Neural progenitor cell (in vitro differentiated cells): ENCODE results near the gene IER3. TPM values are rescaled to one million over a fixed set of nuclear protein-coding genes. Genes with fewer than 3 reads are reported as not detected.

Experiments used
- DNase-seq: peaks from one replicate; pipeline ENCODE4 v3.0.0-alpha.2; 2016; ENCODE audit warnings: low spot score
- H2AFZ ChIP-seq: fragments of 200-600 bp; sonication (generic); replicated peaks from 2 replicates; pipeline ENCODE4 v1.6.1; 2016; ENCODE audit warnings: antibody characterized with exemption
- H3F3A ChIP-seq: fragments of 200-600 bp; sonication (generic); 2 replicates; pipeline ENCODE4 v1.6.1; 2016; ENCODE audit warnings: antibody characterized with exemption, low read depth
- H3K27ac ChIP-seq: fragments of 200-600 bp; sonication (generic); 2 replicates; pipeline ENCODE4 v1.5.1; 2016; ENCODE audit warnings: mild to moderate bottlenecking
- H3K27me3 ChIP-seq: fragments of 200-600 bp; sonication (generic); 2 replicates; pipeline ENCODE4 v1.6.1; 2016; ENCODE audit warnings: mild to moderate bottlenecking, moderate library complexity
- H3K36me3 ChIP-seq: fragments of 200-600 bp; sonication (generic); 2 replicates; pipeline ENCODE4 v1.5.1; 2016
- H3K4me1 ChIP-seq: fragments of 200-600 bp; sonication (generic); 2 replicates; pipeline ENCODE4 v1.6.1; 2016; ENCODE audit warnings: mixed run types
- H3K4me2 ChIP-seq: fragments of 200-600 bp; sonication (generic); 2 replicates; pipeline ENCODE4 v1.6.1; 2016
- H3K4me3 ChIP-seq: fragments of 200-600 bp; sonication (generic); 2 replicates; pipeline ENCODE4 v1.5.1; 2016
- H3K79me2 ChIP-seq: fragments of 200-600 bp; sonication (generic); 2 replicates; pipeline ENCODE4 v1.6.1; 2016; ENCODE audit warnings: low read depth
- H3K9ac ChIP-seq: fragments of 200-600 bp; sonication (generic); 2 replicates; pipeline ENCODE4 v1.6.1; 2016
- H3K9me3 ChIP-seq: fragments of 200-600 bp; sonication (generic); 2 replicates; pipeline ENCODE4 v1.5.1; 2016; ENCODE audit warnings: low read depth
- H4K20me1 ChIP-seq: fragments of 200-600 bp; sonication (generic); 2 replicates; pipeline ENCODE4 v1.6.1; 2016; ENCODE audit warnings: low read depth
- H3K27ac Mint-ChIP-seq: 3 replicates; pipeline ENCODE4 v1.8.0; 2021; ENCODE audit warnings: mixed read lengths
- H3K27me3 Mint-ChIP-seq: 2 replicates; pipeline ENCODE4 v1.8.0; 2022; ENCODE audit warnings: low read depth, mild to moderate bottlenecking, inconsistent platforms, moderate library complexity, mixed read lengths; ENCODE audit not compliant: insufficient read depth
- H3K36me3 Mint-ChIP-seq: 3 replicates; pipeline ENCODE4 v1.8.0; 2021; ENCODE audit warnings: mixed read lengths
- H3K4me1 Mint-ChIP-seq: 3 replicates; pipeline ENCODE4 v1.8.0; 2021; ENCODE audit warnings: mixed read lengths
- H3K4me3 Mint-ChIP-seq: 3 replicates; pipeline ENCODE4 v1.8.0; 2021; ENCODE audit warnings: mild to moderate bottlenecking, moderate library complexity, mixed read lengths
- H3K9me3 Mint-ChIP-seq: 3 replicates; pipeline ENCODE4 v1.8.0; 2020; ENCODE audit warnings: mixed read lengths
- CTCF ChIP-seq: fragments of 200-600 bp; sonication (generic); IDR thresholded peaks from 2 replicates; pipeline ENCODE4 v1.5.1; 2017; ENCODE audit warnings: antibody characterized with exemption, mild to moderate bottlenecking
- EZH2 ChIP-seq: fragments of 200-600 bp; sonication (generic); IDR thresholded peaks from 2 replicates; pipeline ENCODE4 v1.6.1; 2017; ENCODE audit warnings: antibody characterized with exemption, mild to moderate bottlenecking, moderate library complexity
- EZH2phosphoT487 ChIP-seq: fragments of 200-600 bp; sonication (generic); IDR thresholded peaks from 2 replicates; pipeline ENCODE4 v1.6.1; 2017; ENCODE audit warnings: antibody characterized with exemption
- small RNA-seq: library from RNA; depleted of rRNA; stranded (forward); fragments of <200 nt; gene quantifications from one replicate; pipeline ENCODE3, GENCODE V24; 2015
- total RNA-seq: library from RNA; depleted of rRNA; stranded (reverse); fragments of >200 nt; gene quantifications from 2 replicates; pipeline ENCODE4 v1.2.3, GENCODE V29; 2015; ENCODE audit warnings: low replicate concordance

Gene IER3
- total RNA-seq, 1 donor from 2014 or later: 2.0 TPM

- H3K9ac ChIP-seq: no peak overlapping the region
- H3K27ac Mint-ChIP-seq: peak overlapping the region; percentile 31
- H3F3A ChIP-seq: no peaks in the 10 kb centered on the region
- no peaks in the 10 kb centered on the region for H3K4me1 Mint-ChIP-seq
- no peaks in the 10 kb centered on the region for H3K27me3 ChIP-seq
- H4K20me1 ChIP-seq: no peaks in the 10 kb centered on the region
- peaks cover 3% of the 10 kb centered on the region for H3K27me3 Mint-ChIP-seq
- DNase-seq: no peak
- no peak overlapping the region for H3K4me2 ChIP-seq
- H3K4me3 Mint-ChIP-seq: no peak overlapping the region
- no peaks in the 10 kb centered on the region for H3K4me1 ChIP-seq
- no peak overlapping the region for H2AFZ ChIP-seq
- H3K36me3 ChIP-seq: no peaks in the 10 kb centered on the region
- H3K9me3 Mint-ChIP-seq: no peaks in the 10 kb centered on the region
- H3K4me3 ChIP-seq: no peak overlapping the region
- no peaks in the 10 kb centered on the region for H3K79me2 ChIP-seq
- peaks cover 58% of the 10 kb centered on the region for H3K36me3 Mint-ChIP-seq
- no peak overlapping the region for H3K27ac ChIP-seq
- TF ChIP-seq CTCF: no peak
- no peak for TF ChIP-seq EZH2
- no peak for TF ChIP-seq EZH2phosphoT487
- H3K9me3 ChIP-seq: no peaks in the 10 kb centered on the region
Measured at GRCh38 chr6:30703011-30703410, 41.3 kb downstream of the IER3 start.

- H3K4me3 Mint-ChIP-seq: no peak overlapping the region
- Histone ChIP-seq H3K4me1 (no peaks in the 10 kb centered on the region), H3K9me3 (no peaks in the 10 kb centered on the region), H3F3A (peaks cover 5% of the 10 kb centered on the region), H3K36me3 (no peaks in the 10 kb centered on the region), H3K4me3 (no peak overlapping the region), H4K20me1 (no peaks in the 10 kb centered on the region), H3K9ac (no peak overlapping the region), H3K27me3 (no peaks in the 10 kb centered on the region), H2AFZ (no peak overlapping the region), H3K27ac (no peak overlapping the region), H3K4me2 (no peak overlapping the region), H3K79me2 (no peaks in the 10 kb centered on the region)
- peaks cover 44% of the 10 kb centered on the region for H3K36me3 Mint-ChIP-seq
- TF ChIP-seq EZH2phosphoT487: no peak
- no peak for TF ChIP-seq EZH2
- no peak for TF ChIP-seq CTCF
- no peaks in the 10 kb centered on the region for H3K4me1 Mint-ChIP-seq
- H3K9me3 Mint-ChIP-seq: no peaks in the 10 kb centered on the region
- H3K27me3 Mint-ChIP-seq: peaks cover 3% of the 10 kb centered on the region
- no peak for DNase-seq
- H3K27ac Mint-ChIP-seq: no peak overlapping the region
Measured at GRCh38 chr6:30700340-30700739, 44.0 kb downstream of the IER3 start.

- H3K27me3 ChIP-seq: no peaks in the 10 kb centered on the region
- H3K4me2 ChIP-seq: no peak overlapping the region
- H3K27me3 Mint-ChIP-seq: peaks cover 2% of the 10 kb centered on the region
- H3K9me3 Mint-ChIP-seq: no peaks in the 10 kb centered on the region
- no peak overlapping the region for H3K27ac ChIP-seq
- no peaks in the 10 kb centered on the region for H3K36me3 ChIP-seq
- H2AFZ ChIP-seq: no peak overlapping the region
- peaks cover 12% of the 10 kb centered on the region for H3K36me3 Mint-ChIP-seq
- peaks cover 7% of the 10 kb centered on the region for H3K4me1 Mint-ChIP-seq
- no peak for TF ChIP-seq EZH2phosphoT487
- no peak for TF ChIP-seq CTCF
- no peak for TF ChIP-seq EZH2
- no peaks in the 10 kb centered on the region for H3K79me2 ChIP-seq
- H3K9ac ChIP-seq: no peak overlapping the region
- no peaks in the 10 kb centered on the region for H3K9me3 ChIP-seq
- H3F3A ChIP-seq: peaks cover 12% of the 10 kb centered on the region
- H3K4me3 Mint-ChIP-seq: no peak overlapping the region
- H3K4me3 ChIP-seq: no peak overlapping the region
- no peaks in the 10 kb centered on the region for H4K20me1 ChIP-seq
- DNase-seq: no peak
- peaks cover under 1% of the 10 kb centered on the region for H3K4me1 ChIP-seq
- no peak overlapping the region for H3K27ac Mint-ChIP-seq
Measured at GRCh38 chr6:30696432-30696831, 47.9 kb downstream of the IER3 start.

Small RNAs within 50 kb of the gene (small RNA-seq; reads per million reads assigned to genes)
- not detected for gene RF00019
- not detected for gene RN7SL353P

Other genes with a start within 250 kb of the IER3 start
- 23.7 and 34.7 TPM in 2 replicates for gene GNL1, start 188.1 kb downstream of the IER3 start, total RNA-seq
- gene PRR3, start 187.3 kb downstream of the IER3 start, total RNA-seq: 13.7 and 18.6 TPM in 2 replicates
- gene ABCF1, start 173.1 kb downstream of the IER3 start, total RNA-seq: 43.9 and 56.0 TPM in 2 replicates
- 38.6 and 46.4 TPM in 2 replicates for gene PPP1R10, start 127.3 kb downstream of the IER3 start, total RNA-seq
- gene MRPS18B, start 126.7 kb downstream of the IER3 start, total RNA-seq: 18.5 and 32.1 TPM in 2 replicates
- 17.9 and 18.7 TPM in 2 replicates for gene ATAT1, start 117.7 kb downstream of the IER3 start, total RNA-seq
- gene C6orf136, start 97.4 kb downstream of the IER3 start, total RNA-seq: 3.7 and 9.4 TPM in 2 replicates
- gene DHX16, start 71.5 kb downstream of the IER3 start, total RNA-seq: 17.6 and 29.2 TPM in 2 replicates
- 10.2 and 25.4 TPM in 2 replicates for gene PPP1R18, start 57.9 kb downstream of the IER3 start, total RNA-seq
- gene NRM, start 53.6 kb downstream of the IER3 start, total RNA-seq: 12.4 and 38.3 TPM in 2 replicates
- 22.6 and 29.5 TPM in 2 replicates for gene MDC1, start 27.3 kb downstream of the IER3 start, total RNA-seq
- 1,479 and 2,270 TPM in 2 replicates for gene TUBB, start 24.2 kb downstream of the IER3 start, total RNA-seq
- 80.3 and 96.9 TPM in 2 replicates for gene FLOT1, start 1.9 kb downstream of the IER3 start, total RNA-seq
- gene DDR1, start 140.0 kb upstream of the IER3 start, total RNA-seq: 85.3 and 234 TPM in 2 replicates
- gene GTF2H4, start 163.7 kb upstream of the IER3 start, total RNA-seq: 29.2 and 50.0 TPM in 2 replicates
- gene VARS2, start 169.7 kb upstream of the IER3 start, total RNA-seq: 21.5 and 64.6 TPM in 2 replicates
- not detected in 2 replicates for gene SFTA2, start 187.6 kb upstream of the IER3 start, total RNA-seq
- 0.03 TPM in 1 of 2 replicates, not detected in the other for gene MUCL3, start 196.4 kb upstream of the IER3 start, total RNA-seq
- gene MUC21, start 239.2 kb upstream of the IER3 start, total RNA-seq: not detected in 2 replicates